Gastrocnemius medialis (tissue), 4 donors: ENCODE results near the gene IGFALS.

ENCODE experiments used
- POLR2A ChIP-seq, 2 donors: fragments of 450-650 bp; IDR thresholded peaks; one replicate each; pipeline ENCODE4 v1.6.1; 2017; ENCODE audit warnings: antibody characterized with exemption in 2 of 2, mild to moderate bottlenecking in 2 of 2, moderate library complexity in 2 of 2
- TF ChIP-seq, protein P1 (sequence below), 5 experiments: fragments of 450-650 bp in 3 of 5; fragments of 200-600 bp in 2 of 5; sonication (generic) in 2 of 5; IDR thresholded peaks in 4 of 5; conservative IDR thresholded peaks in 1 of 5; 1 replicate in 4 of 5; 2 replicates in 1 of 5; pipeline ENCODE4 v1.5.1; 2016 to 2019; ENCODE audit warnings: antibody characterized with exemption in 5 of 5, mild to moderate bottlenecking in 3 of 5, moderate library complexity in 3 of 5

DNA sequence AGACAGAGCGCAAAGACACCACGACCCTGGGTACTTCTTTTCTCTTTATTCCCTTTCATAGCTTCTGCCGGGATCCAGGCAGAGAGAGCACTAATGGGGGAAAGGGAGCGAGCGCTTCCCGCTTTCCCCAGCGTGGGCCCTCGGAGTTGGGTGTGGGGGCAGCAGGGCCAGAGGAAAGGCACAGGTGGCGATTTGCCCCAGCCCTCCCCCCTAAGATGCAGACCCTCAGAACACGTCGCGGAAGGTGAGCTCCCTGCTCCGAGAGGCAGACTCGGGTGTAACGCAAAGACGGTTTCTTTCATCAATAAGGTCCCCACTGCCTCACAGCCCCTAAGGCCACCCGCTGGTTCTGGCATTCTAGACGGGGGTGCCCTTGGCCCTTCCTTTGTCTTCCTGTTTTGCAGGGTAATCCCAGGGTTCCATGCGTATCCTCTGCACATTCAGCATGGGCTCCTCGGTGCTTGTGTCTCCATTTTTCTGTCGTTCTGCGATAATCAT, 21.6 kb downstream of the IGFALS start:
- TF ChIP-seq, protein P1, sequence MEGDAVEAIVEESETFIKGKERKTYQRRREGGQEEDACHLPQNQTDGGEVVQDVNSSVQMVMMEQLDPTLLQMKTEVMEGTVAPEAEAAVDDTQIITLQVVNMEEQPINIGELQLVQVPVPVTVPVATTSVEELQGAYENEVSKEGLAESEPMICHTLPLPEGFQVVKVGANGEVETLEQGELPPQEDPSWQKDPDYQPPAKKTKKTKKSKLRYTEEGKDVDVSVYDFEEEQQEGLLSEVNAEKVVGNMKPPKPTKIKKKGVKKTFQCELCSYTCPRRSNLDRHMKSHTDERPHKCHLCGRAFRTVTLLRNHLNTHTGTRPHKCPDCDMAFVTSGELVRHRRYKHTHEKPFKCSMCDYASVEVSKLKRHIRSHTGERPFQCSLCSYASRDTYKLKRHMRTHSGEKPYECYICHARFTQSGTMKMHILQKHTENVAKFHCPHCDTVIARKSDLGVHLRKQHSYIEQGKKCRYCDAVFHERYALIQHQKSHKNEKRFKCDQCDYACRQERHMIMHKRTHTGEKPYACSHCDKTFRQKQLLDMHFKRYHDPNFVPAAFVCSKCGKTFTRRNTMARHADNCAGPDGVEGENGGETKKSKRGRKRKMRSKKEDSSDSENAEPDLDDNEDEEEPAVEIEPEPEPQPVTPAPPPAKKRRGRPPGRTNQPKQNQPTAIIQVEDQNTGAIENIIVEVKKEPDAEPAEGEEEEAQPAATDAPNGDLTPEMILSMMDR (IDR thresholded peaks at IDR 0.05 in 4 of 5, conservative IDR thresholded peaks at IDR 0.05 in 1 of 5), result no peak
- TF ChIP-seq POLR2A (IDR thresholded peaks at IDR 0.05), result no peak
